ENCODE data around the gene NEAT1.

DNA sequence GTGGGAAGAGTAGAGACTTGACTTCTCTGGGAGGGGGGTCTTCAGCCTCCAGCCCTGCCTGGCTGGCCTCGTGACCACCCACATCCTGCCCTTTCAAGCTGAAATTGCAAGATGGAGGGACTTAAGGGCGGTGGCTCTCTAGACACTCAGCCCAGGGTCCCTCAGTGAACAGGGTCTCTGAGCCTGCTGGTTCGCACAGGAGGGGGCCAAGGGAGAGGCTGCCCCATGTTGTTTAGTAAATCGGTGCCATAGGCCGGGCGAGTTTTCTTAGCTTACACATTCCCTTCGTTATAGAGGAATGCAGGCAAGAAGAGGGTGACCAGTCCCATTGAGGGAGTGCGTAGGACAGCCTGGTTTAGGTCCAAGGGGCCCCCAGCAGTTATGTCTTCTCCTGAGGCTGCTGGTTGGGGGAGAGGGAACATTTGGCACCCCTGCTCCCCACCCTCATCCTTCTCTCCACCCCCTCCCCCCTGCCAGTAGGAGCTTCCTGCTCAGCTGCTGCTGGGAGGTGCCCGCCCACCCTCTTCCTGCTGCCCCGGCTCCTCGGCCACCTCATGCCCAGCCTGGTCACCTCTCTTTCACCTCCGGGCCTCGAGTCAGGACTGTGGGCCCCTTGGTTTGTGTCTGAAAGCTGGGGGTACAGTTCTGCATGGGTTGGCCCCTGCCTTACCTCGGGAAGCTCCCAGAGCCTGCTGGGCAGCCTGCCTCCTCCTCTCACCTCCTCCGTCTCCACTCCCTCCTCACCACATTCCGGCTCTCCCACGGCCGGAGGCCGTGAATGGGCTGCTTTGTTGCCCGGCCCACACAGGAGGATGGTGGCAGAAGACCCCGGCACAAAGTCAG is 32.3 kb upstream of the NEAT1 start:
- TF ChIP-seq, protein P1, sequence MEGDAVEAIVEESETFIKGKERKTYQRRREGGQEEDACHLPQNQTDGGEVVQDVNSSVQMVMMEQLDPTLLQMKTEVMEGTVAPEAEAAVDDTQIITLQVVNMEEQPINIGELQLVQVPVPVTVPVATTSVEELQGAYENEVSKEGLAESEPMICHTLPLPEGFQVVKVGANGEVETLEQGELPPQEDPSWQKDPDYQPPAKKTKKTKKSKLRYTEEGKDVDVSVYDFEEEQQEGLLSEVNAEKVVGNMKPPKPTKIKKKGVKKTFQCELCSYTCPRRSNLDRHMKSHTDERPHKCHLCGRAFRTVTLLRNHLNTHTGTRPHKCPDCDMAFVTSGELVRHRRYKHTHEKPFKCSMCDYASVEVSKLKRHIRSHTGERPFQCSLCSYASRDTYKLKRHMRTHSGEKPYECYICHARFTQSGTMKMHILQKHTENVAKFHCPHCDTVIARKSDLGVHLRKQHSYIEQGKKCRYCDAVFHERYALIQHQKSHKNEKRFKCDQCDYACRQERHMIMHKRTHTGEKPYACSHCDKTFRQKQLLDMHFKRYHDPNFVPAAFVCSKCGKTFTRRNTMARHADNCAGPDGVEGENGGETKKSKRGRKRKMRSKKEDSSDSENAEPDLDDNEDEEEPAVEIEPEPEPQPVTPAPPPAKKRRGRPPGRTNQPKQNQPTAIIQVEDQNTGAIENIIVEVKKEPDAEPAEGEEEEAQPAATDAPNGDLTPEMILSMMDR (IDR thresholded peaks at IDR 0.05 in 4 of 5, conservative IDR thresholded peaks at IDR 0.05 in 1 of 5): no peak
- no peak for TF ChIP-seq POLR2A (IDR thresholded peaks at IDR 0.05)

Data from gastrocnemius medialis (tissue), 4 donors.